Breast epithelium (tissue), 3 donors: ENCODE measurements around the gene COL23A1.

ENCODE experiments used
- CTCF ChIP-seq, 3 donors: fragments of 450-650 bp; IDR thresholded peaks; one replicate each; pipeline ENCODE4 v1.5.1; 2016 to 2017; ENCODE audit warnings: antibody characterized with exemption in 3 of 3, mild to moderate bottlenecking in 3 of 3, moderate library complexity in 3 of 3
- POLR2A ChIP-seq: fragments of 450-650 bp; IDR thresholded peaks from one replicate; pipeline ENCODE4 v1.6.1; 2016; ENCODE audit warnings: antibody characterized with exemption, mild to moderate bottlenecking, moderate library complexity
- POLR2AphosphoS5 ChIP-seq, 3 donors: sonication (generic); formaldehyde crosslinking; IDR thresholded peaks; one replicate each; pipeline ENCODE4 v1.6.1; 2017; ENCODE audit warnings: antibody characterized with exemption in 3 of 3

DNA sequence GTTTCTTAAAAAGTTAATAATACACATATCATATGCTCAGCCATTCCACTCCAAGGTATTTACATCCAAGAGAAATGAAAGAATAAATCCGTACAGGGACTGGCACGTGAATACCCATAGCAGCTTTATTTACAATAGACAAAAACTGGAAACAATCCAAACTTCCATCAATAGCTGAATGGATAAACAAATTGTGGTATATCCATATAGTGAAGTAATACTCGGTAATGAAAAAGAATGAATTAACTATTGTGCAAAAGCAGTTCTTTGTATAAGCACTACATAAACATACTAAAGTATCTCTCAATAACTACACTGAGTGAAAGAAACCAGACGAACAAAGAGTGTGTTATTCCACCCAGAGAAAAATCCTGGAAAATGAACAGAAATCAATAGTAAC lies 17.6 kb downstream of the COL23A1 start:
- TF ChIP-seq CTCF (IDR thresholded peaks at IDR 0.05) (no peak), POLR2AphosphoS5 (IDR thresholded peaks at IDR 0.05) (no peak), POLR2A (no peak)
